HCT116 (cell line): Measurements from ENCODE around the gene HSPG2. TPM values are rescaled to one million over a fixed set of nuclear protein-coding genes. Genes with fewer than 3 reads are reported as not detected.

ENCODE experiments used
- ATAC-seq: fragments of 200-7000 bp; cut with Tn5 transposase; 2 replicates; pipeline ENCODE4 v1.9.1; 2020; ENCODE audit warnings: mild to moderate bottlenecking, moderate library complexity
- BruUV-seq: library from RNA; stranded (reverse); fragments of 400-500 nt; replicated peaks from 2 replicates; lab custom pipeline; 2021; lab: Mats Ljungman, UMichigan
- CTCF ChIA-PET: fragments of 300-600 bp; sonication (Branson Sonifier 250); formaldehyde crosslinking; loops from one replicate; lab custom pipeline; 2021; ENCODE audit warnings: antibody characterized with exemption; lab: Charles Lee
- POLR2A ChIA-PET: fragments of 300-600, 350-600 bp; sonication (Branson Sonifier 250); formaldehyde crosslinking; loops from one replicate; lab custom pipeline; 2021; ENCODE audit warnings: antibody characterized with exemption; lab: Charles Lee
- RAD21 ChIA-PET, 2 experiments: fragments of 300-600 bp; sonication (Branson Sonifier 250); formaldehyde crosslinking; loops; one replicate each; lab custom pipeline; 2023; ENCODE audit warnings: low total read pairs in 2 of 2; ENCODE audit not compliant: uncharacterized antibody in 2 of 2, unreplicated experiment in 2 of 2, low non-redundant PET in 1 of 2; lab: Charles Lee
- DNase-seq: peaks from one replicate; pipeline ENCODE4 v3.0.0-alpha.2; 2010; ENCODE audit warnings: low read depth, low spot score
- H2AFZ ChIP-seq: fragments of 200-600 bp; shearing (Covaris generic), sonication (generic); 2 replicates; pipeline ENCODE4 v1.6.1; 2017; ENCODE audit warnings: low read depth, mixed run types, mixed read lengths, antibody characterized with exemption, low read length; ENCODE audit not compliant: poor library complexity, severe bottlenecking
- H3K27ac ChIP-seq: 2 replicates; pipeline ENCODE4 v1.5.1; 2012; ENCODE audit warnings: low read depth, low read length
- H3K27me3 ChIP-seq: fragments of 200-600 bp; sonication (generic); 2 replicates; pipeline ENCODE4 v1.6.1; 2016; ENCODE audit warnings: mixed run types, low read length, mixed read lengths; ENCODE audit not compliant: insufficient read depth
- H3K36me3 ChIP-seq, 2 experiments: fragments of 200-500 bp in 1 of 2; fragments of 200-600 bp in 1 of 2; sonication (Bioruptor generic) in 1 of 2; sonication (generic) in 1 of 2; 2 replicates each; pipeline versions ENCODE4 v1.5.1 to v1.6.1; 2014 to 2016; ENCODE audit warnings: low read length in 2 of 2, inconsistent platforms in 1 of 2, mixed read lengths in 1 of 2, mixed run types in 1 of 2; ENCODE audit not compliant: insufficient read depth in 2 of 2, control insufficient read depth in 1 of 2
- H3K4me1 ChIP-seq, 2 experiments: fragments of 200-600 bp in 1 of 2; sonication (generic) in 1 of 2; 2 replicates each; pipeline versions ENCODE4 v1.5.1 to v1.6.1; 2012 to 2017; ENCODE audit warnings: low read length in 2 of 2, inconsistent platforms in 1 of 2, mild to moderate bottlenecking in 1 of 2, mixed read lengths in 1 of 2, mixed run types in 1 of 2, moderate library complexity in 1 of 2; ENCODE audit not compliant: insufficient read depth in 2 of 2, control insufficient read depth in 1 of 2
- H3K4me2 ChIP-seq: fragments of 200-600 bp; sonication (generic); 2 replicates; pipeline ENCODE4 v1.6.1; 2017; ENCODE audit warnings: mixed run types, low read length, mixed read lengths
- H3K4me3 ChIP-seq, 2 experiments: fragments of 200-600 bp in 1 of 2; sonication (generic) in 1 of 2; replicated peaks in 1 of 2; 2 replicates each; pipeline ENCODE4 v1.5.1; 2011 to 2016; ENCODE audit warnings: low read length in 2 of 2, control low read depth in 1 of 2, low read depth in 1 of 2, mild to moderate bottlenecking in 1 of 2, mixed read lengths in 1 of 2, mixed run types in 1 of 2
- H3K79me2 ChIP-seq: fragments of 200-600 bp; sonication (generic); 2 replicates; pipeline ENCODE4 v1.6.1; 2017; ENCODE audit warnings: mild to moderate bottlenecking, mixed run types, low read length, moderate library complexity, mixed read lengths; ENCODE audit not compliant: insufficient read depth
- H3K9ac ChIP-seq: fragments of 200-600 bp; sonication (generic); 2 replicates; pipeline ENCODE4 v1.6.1; 2016; ENCODE audit warnings: low read length, mixed read lengths
- H3K9me2 ChIP-seq: fragments of 200-600 bp; sonication (generic), shearing (Covaris generic); 2 replicates; pipeline ENCODE4 v1.6.1; 2017; ENCODE audit warnings: mixed run types, mild to moderate bottlenecking, moderate library complexity; ENCODE audit not compliant: insufficient read depth
- H3K9me3 ChIP-seq, 2 experiments: fragments of 200-500 bp in 1 of 2; fragments of 200-600 bp in 1 of 2; sonication (Bioruptor generic) in 1 of 2; sonication (generic) in 1 of 2; 2 replicates each; pipeline ENCODE4 v1.6.1; 2014 to 2017; ENCODE audit warnings: low read length in 2 of 2, mixed read lengths in 2 of 2, inconsistent platforms in 1 of 2, low read depth in 1 of 2, mild to moderate bottlenecking in 1 of 2, mixed run types in 1 of 2, moderate library complexity in 1 of 2; ENCODE audit not compliant: control insufficient read depth in 1 of 2, insufficient read depth in 1 of 2
- H4K20me1 ChIP-seq: fragments of 200-600 bp; sonication (generic), shearing (Covaris generic); 2 replicates; pipeline ENCODE4 v1.6.1; 2017; ENCODE audit warnings: mixed run types, mild to moderate bottlenecking, moderate library complexity; ENCODE audit not compliant: insufficient read depth
- CEBPB ChIP-seq: IDR thresholded peaks from 2 replicates; pipeline ENCODE4 v1.6.1; 2012; ENCODE audit warnings: low read depth
- CTCF ChIP-seq, 3 experiments: fragments of 200-600 bp in 1 of 3; sonication (generic) in 1 of 3; IDR thresholded peaks in 2 of 3; conservative IDR thresholded peaks in 1 of 3; 2 replicates each; pipeline ENCODE4 v1.5.1; 2012 to 2017; ENCODE audit warnings: low read depth in 2 of 3, low read length in 2 of 3, antibody characterized with exemption in 1 of 3, borderline replicate concordance in 1 of 3, control low read depth in 1 of 3, mild to moderate bottlenecking in 1 of 3, mixed read lengths in 1 of 3, mixed run types in 1 of 3, moderate library complexity in 1 of 3; ENCODE audit not compliant: insufficient read depth in 1 of 3
- EGR1 ChIP-seq: IDR thresholded peaks from 2 replicates; pipeline ENCODE4 v1.6.1; 2012; ENCODE audit warnings: low read depth
- ELF1 ChIP-seq: IDR thresholded peaks from 2 replicates; pipeline ENCODE4 v1.6.1; 2012; ENCODE audit warnings: low read depth, borderline replicate concordance
- EZH2 ChIP-seq: fragments of 200-600 bp; sonication (generic); IDR thresholded peaks from 2 replicates; pipeline ENCODE4 v1.6.1; 2017; ENCODE audit warnings: antibody characterized with exemption, mixed run types
- EZH2phosphoT487 ChIP-seq: fragments of 200-600 bp; IDR thresholded peaks from 2 replicates; pipeline ENCODE4 v1.6.1; 2018; ENCODE audit warnings: antibody characterized with exemption, borderline replicate concordance
- JUND ChIP-seq: IDR thresholded peaks from 2 replicates; pipeline ENCODE4 v1.6.1; 2012
- POLR2A ChIP-seq: IDR thresholded peaks from 2 replicates; pipeline ENCODE4 v1.7.0; 2011; ENCODE audit warnings: borderline replicate concordance; ENCODE audit not compliant: insufficient read depth, insufficient read length; ENCODE audit errors: extremely low read depth
- POLR2AphosphoS5 ChIP-seq: IDR thresholded peaks from 2 replicates; pipeline ENCODE4 v1.6.1; 2011; ENCODE audit warnings: mild to moderate bottlenecking, low read depth, low read length, moderate library complexity
- SIN3A ChIP-seq: IDR thresholded peaks from 2 replicates; pipeline ENCODE4 v1.6.1; 2012; ENCODE audit warnings: low read depth
- SRF ChIP-seq: IDR thresholded peaks from 2 replicates; pipeline ENCODE4 v1.6.1; 2012; ENCODE audit warnings: low read depth
- TCF7L2 ChIP-seq: IDR thresholded peaks from 2 replicates; pipeline ENCODE4 v1.7.0; 2011; ENCODE audit warnings: borderline replicate concordance, inconsistent platforms; ENCODE audit not compliant: insufficient read depth, insufficient read length; ENCODE audit errors: extremely low read depth
- YY1 ChIP-seq: IDR thresholded peaks from 2 replicates; pipeline ENCODE4 v1.6.1; 2011; ENCODE audit warnings: low read length, low read depth, moderate library complexity, mild to moderate bottlenecking; ENCODE audit not compliant: insufficient replicate concordance; ENCODE audit errors: extremely low read depth
- ZFX ChIP-seq: fragments of 450-650 bp; IDR thresholded peaks from 2 replicates; pipeline ENCODE4 v1.6.1; 2017
- intact Hi-C: fragments of 100-400 bp; cut with micrococcal nuclease; formaldehyde crosslinking; loops from 2 replicates; pipeline ENCODE4 v1.10.0; 2022
- total RNA-seq: library from RNA; stranded (reverse); gene quantifications from one replicate; pipeline ENCODE4 v1.2.1, GENCODE V29; 2021; ENCODE audit not compliant: unreplicated experiment
- TF ChIP-seq, protein P1 (sequence below): IDR thresholded peaks from 2 replicates; pipeline ENCODE4 v1.6.1; 2011; ENCODE audit warnings: mild to moderate bottlenecking, low read length, moderate library complexity; ENCODE audit not compliant: insufficient replicate concordance; ENCODE audit errors: extremely low read depth
- TF ChIP-seq, protein P2 (sequence below): IDR thresholded peaks from 2 replicates; pipeline ENCODE4 v1.6.1; 2012
- TF ChIP-seq, protein P3 (sequence below): IDR thresholded peaks from 2 replicates; pipeline ENCODE4 v1.6.1; 2012; ENCODE audit warnings: low read depth
- TF ChIP-seq, protein P4 (sequence below): IDR thresholded peaks from 2 replicates; pipeline ENCODE4 v1.6.1; 2012

Gene HSPG2
- total RNA-seq, 1 experiment from 2014 or later, result 55.7 TPM

- Histone ChIP-seq H3K9ac (no peak overlapping the region), H3K4me1 (peaks cover 20 to 30% of the 10 kb centered on the region in 2 experiments), H3K27ac (no peak overlapping the region), H3K27me3 (no peaks in the 10 kb centered on the region), H3K9me2 (no peaks in the 10 kb centered on the region), H3K79me2 (no peaks in the 10 kb centered on the region), H3K9me3 (no peaks in the 10 kb centered on the region), H3K36me3 (no peaks in the 10 kb centered on the region), H3K4me3 (no peak overlapping the region), H4K20me1 (no peaks in the 10 kb centered on the region), H3K4me2 (no peak overlapping the region), H2AFZ (no peak overlapping the region)
- ATAC-seq, result no peak
- CTCF ChIA-PET, result no interaction called here
- BruUV-seq, result no TSS peak
- POLR2A ChIA-PET, result no interaction called here
- RAD21 ChIA-PET, result no interaction called here
- TF ChIP-seq SRF, result no peak
- no peak for TF ChIP-seq CTCF (IDR thresholded peaks at IDR 0.05 in 2 of 3, conservative IDR thresholded peaks at IDR 0.05 in 1 of 3; ENCODE audit: borderline replicate concordance in 1 of 3, insufficient read depth in 1 of 3, low read depth in 2 of 3, low read length in 2 of 3)
- TF ChIP-seq EZH2, result no peak
- TF ChIP-seq, protein P1, sequence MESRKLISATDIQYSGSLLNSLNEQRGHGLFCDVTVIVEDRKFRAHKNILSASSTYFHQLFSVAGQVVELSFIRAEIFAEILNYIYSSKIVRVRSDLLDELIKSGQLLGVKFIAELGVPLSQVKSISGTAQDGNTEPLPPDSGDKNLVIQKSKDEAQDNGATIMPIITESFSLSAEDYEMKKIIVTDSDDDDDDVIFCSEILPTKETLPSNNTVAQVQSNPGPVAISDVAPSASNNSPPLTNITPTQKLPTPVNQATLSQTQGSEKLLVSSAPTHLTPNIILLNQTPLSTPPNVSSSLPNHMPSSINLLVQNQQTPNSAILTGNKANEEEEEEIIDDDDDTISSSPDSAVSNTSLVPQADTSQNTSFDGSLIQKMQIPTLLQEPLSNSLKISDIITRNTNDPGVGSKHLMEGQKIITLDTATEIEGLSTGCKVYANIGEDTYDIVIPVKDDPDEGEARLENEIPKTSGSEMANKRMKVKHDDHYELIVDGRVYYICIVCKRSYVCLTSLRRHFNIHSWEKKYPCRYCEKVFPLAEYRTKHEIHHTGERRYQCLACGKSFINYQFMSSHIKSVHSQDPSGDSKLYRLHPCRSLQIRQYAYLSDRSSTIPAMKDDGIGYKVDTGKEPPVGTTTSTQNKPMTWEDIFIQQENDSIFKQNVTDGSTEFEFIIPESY, result no peak
- no peak for TF ChIP-seq EZH2phosphoT487
- TF ChIP-seq, protein P2, sequence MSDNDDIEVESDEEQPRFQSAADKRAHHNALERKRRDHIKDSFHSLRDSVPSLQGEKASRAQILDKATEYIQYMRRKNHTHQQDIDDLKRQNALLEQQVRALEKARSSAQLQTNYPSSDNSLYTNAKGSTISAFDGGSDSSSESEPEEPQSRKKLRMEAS, result no peak
- TF ChIP-seq SIN3A, result no peak
- no peak for TF ChIP-seq TCF7L2
- no peak for TF ChIP-seq JUND
- TF ChIP-seq ELF1, result no peak
- no peak for TF ChIP-seq ZFX
- TF ChIP-seq POLR2AphosphoS5, result no peak
- no peak for TF ChIP-seq YY1
- TF ChIP-seq EGR1, result no peak
- no peak for TF ChIP-seq CEBPB
- TF ChIP-seq, protein P3, sequence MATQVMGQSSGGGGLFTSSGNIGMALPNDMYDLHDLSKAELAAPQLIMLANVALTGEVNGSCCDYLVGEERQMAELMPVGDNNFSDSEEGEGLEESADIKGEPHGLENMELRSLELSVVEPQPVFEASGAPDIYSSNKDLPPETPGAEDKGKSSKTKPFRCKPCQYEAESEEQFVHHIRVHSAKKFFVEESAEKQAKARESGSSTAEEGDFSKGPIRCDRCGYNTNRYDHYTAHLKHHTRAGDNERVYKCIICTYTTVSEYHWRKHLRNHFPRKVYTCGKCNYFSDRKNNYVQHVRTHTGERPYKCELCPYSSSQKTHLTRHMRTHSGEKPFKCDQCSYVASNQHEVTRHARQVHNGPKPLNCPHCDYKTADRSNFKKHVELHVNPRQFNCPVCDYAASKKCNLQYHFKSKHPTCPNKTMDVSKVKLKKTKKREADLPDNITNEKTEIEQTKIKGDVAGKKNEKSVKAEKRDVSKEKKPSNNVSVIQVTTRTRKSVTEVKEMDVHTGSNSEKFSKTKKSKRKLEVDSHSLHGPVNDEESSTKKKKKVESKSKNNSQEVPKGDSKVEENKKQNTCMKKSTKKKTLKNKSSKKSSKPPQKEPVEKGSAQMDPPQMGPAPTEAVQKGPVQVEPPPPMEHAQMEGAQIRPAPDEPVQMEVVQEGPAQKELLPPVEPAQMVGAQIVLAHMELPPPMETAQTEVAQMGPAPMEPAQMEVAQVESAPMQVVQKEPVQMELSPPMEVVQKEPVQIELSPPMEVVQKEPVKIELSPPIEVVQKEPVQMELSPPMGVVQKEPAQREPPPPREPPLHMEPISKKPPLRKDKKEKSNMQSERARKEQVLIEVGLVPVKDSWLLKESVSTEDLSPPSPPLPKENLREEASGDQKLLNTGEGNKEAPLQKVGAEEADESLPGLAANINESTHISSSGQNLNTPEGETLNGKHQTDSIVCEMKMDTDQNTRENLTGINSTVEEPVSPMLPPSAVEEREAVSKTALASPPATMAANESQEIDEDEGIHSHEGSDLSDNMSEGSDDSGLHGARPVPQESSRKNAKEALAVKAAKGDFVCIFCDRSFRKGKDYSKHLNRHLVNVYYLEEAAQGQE, result no peak
- no peak for TF ChIP-seq POLR2A
- TF ChIP-seq, protein P4, sequence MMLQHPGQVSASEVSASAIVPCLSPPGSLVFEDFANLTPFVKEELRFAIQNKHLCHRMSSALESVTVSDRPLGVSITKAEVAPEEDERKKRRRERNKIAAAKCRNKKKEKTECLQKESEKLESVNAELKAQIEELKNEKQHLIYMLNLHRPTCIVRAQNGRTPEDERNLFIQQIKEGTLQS, result no peak
- intact Hi-C loops, result no loop called here
- no peak for DNase-seq
Observed at GRCh38 chr1:21866707-21867043, 70.4 kb downstream of the HSPG2 start.
